Astrocyte of the cerebellum (primary cell): ENCODE results near the gene ARHGAP9.
A peak's percentile ranks its signal among the peaks of the same experiment; 100 is the strongest.
"Not testable (repeated sequence)": the region's sequence is repeated elsewhere in the genome, so short reads cannot be mapped to it uniquely, and the experiment has no call there.

Experiments
- DNase-seq: peaks from one replicate; pipeline ENCODE4 v3.0.0-alpha.2; 2011; ENCODE audit warnings: low read depth
- H3K4me3 ChIP-seq: 2 replicates; pipeline ENCODE4 v1.5.1; 2011; ENCODE audit warnings: mild to moderate bottlenecking, low read depth, low read length, moderate library complexity
- CTCF ChIP-seq: IDR thresholded peaks from 2 replicates; pipeline ENCODE4 v1.5.1; 2012; ENCODE audit warnings: low read length, low read depth, moderate library complexity, mild to moderate bottlenecking; ENCODE audit errors: missing control alignments
- in situ Hi-C: cut with HindIII; loops from 2 replicates; pipeline ENCODE4 v1.10.0; 2017; ENCODE audit warnings: low sequenced_read_pairs

The ARHGAP9 gene

DNA sequence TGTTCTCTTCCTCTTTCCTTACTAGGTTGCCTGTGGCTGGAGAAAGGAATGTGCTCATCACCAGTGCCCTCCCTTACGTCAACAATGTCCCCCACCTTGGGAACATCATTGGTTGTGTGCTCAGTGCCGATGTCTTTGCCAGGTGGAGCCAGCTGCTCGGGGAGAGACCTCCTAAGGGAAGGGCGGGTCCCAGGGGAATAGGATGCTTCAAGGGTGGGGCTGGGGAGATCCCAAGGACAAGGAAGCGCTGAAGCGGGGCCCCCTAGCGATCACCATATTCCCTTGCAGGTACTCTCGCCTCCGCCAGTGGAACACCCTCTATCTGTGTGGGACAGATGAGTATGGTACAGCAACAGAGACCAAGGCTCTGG, 18.5 kb upstream of the ARHGAP9 start:
- DNase-seq, result no peak
- no peak for TF ChIP-seq CTCF
- in situ Hi-C loops, result no loop called here
- no peak overlapping the region for H3K4me3 ChIP-seq

GRCh38 chr12:57497223-57498131, 17.8 kb upstream of the ARHGAP9 start:
- TF ChIP-seq CTCF, result no peak
- in situ Hi-C loops, result no loop called here
- no peak overlapping the region for H3K4me3 ChIP-seq
- DNase-seq, result no peak

- in situ Hi-C loops, result no loop called here
- H3K4me3 ChIP-seq, result no peak overlapping the region
- no peak for DNase-seq
- no peak for TF ChIP-seq CTCF
These were observed 17.2 kb upstream of the ARHGAP9 start for GRCh38 chr12:57496822-57497221.

GRCh38 chr12:57495051-57495701, 15.5 kb upstream of the ARHGAP9 start:
- DNase-seq, in situ Hi-C loops, H3K4me3 ChIP-seq: not testable (repeated sequence)

- H3K4me3 ChIP-seq, result no peak overlapping the region
- DNase-seq, result no peak
- in situ Hi-C loops, result no loop called here
- TF ChIP-seq CTCF, result peak; percentile 10
These were observed 12.0 kb upstream of the ARHGAP9 start for GRCh38 chr12:57491393-57492280.

DNA sequence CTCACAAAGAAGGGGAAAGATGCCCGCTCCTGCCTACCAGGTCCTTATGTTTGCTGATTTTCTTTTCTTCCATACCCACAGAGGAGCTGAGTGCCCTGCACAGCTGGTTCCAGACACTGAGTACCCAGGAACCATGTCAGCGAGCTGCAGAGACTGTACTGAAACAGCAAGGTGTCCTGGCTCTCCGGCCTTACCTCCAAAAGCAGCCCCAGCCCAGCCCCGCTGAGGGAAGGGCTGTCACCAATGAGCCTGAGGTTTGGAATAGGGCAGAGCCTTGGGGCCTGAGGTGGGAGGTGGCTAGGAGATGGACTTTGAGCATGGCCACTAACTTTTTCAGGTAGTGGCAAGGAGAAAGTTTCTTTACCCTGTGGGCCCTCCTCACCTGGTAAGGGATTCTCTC, 10.5 kb upstream of the ARHGAP9 start:
- in situ Hi-C loops, result no loop called here
- DNase-seq, result no peak
- no peak overlapping the region for H3K4me3 ChIP-seq
- TF ChIP-seq CTCF, result no peak
